HepG2 (cell line): ENCODE measurements around the gene PRSS8. TPM values are rescaled to one million over a fixed set of nuclear protein-coding genes. Genes with fewer than 3 reads are reported as not detected.

ENCODE experiments used
- CBFB ChIP-seq: sonication (generic); formaldehyde crosslinking; IDR thresholded peaks from 2 replicates; pipeline ENCODE4 v1.4.0; 2020; ENCODE audit warnings: missing genetic modification reagents
- CHD2 ChIP-seq: IDR thresholded peaks from 2 replicates; pipeline ENCODE4 v1.6.1; 2011; ENCODE audit warnings: low read depth, low read length, improper control_type of control experiment
- GFI1 ChIP-seq: sonication (generic); formaldehyde crosslinking; IDR thresholded peaks from 2 replicates; pipeline ENCODE4 v1.5.0; 2020; ENCODE audit warnings: missing genetic modification reagents, mild to moderate bottlenecking, borderline replicate concordance
- HDAC1 ChIP-seq: sonication (generic); formaldehyde crosslinking; IDR thresholded peaks from 2 replicates; pipeline ENCODE4 v1.5.1; 2020; ENCODE audit warnings: mild to moderate bottlenecking, missing genetic modification reagents
- MAZ ChIP-seq, 2 experiments: sonication (generic) in 1 of 2; formaldehyde crosslinking in 1 of 2; IDR thresholded peaks; 2 replicates each; pipeline versions ENCODE4 v1.5.0 to v1.6.1; 2012 to 2020; ENCODE audit warnings: low read depth in 2 of 2, mild to moderate bottlenecking in 2 of 2, borderline replicate concordance in 1 of 2, improper control_type of control experiment in 1 of 2, low read length in 1 of 2, missing genetic modification reagents in 1 of 2, moderate library complexity in 1 of 2
- MTF1 ChIP-seq: sonication (generic); formaldehyde crosslinking; IDR thresholded peaks from 2 replicates; pipeline ENCODE4 v1.5.0; 2020; ENCODE audit warnings: missing genetic modification reagents
- SAFB2 ChIP-seq: sonication (generic); formaldehyde crosslinking; IDR thresholded peaks from 2 replicates; pipeline ENCODE4 v1.5.1; 2020; ENCODE audit warnings: missing genetic modification reagents, low read depth, mild to moderate bottlenecking, borderline replicate concordance
- SRSF1 ChIP-seq: fragments of 200-400 bp; formaldehyde crosslinking; optimal IDR thresholded peaks from 2 replicates; pipeline ENCODE3; 2017; ENCODE audit warnings: mild to moderate bottlenecking, low read depth, low read length, moderate library complexity
- SUZ12 ChIP-seq: fragments of 150-350 bp; IDR thresholded peaks from 2 replicates; pipeline ENCODE4 v1.6.1; 2014; ENCODE audit warnings: low read depth, low read length
- YEATS2 ChIP-seq: sonication (generic); formaldehyde crosslinking; IDR thresholded peaks from 2 replicates; pipeline ENCODE4 v1.4.0; 2020; ENCODE audit warnings: missing genetic modification reagents, borderline replicate concordance
- ZFP82 ChIP-seq: sonication (generic); formaldehyde crosslinking; IDR thresholded peaks from 2 replicates; pipeline ENCODE4 v1.5.1; 2020; ENCODE audit warnings: mild to moderate bottlenecking, missing genetic modification reagents, borderline replicate concordance
- ZFP91 ChIP-seq: sonication (generic); formaldehyde crosslinking; IDR thresholded peaks from 2 replicates; pipeline ENCODE4 v1.9.0; 2022; ENCODE audit warnings: missing genetic modification reagents, mild to moderate bottlenecking, borderline replicate concordance
- ZNF142 ChIP-seq: sonication (generic); formaldehyde crosslinking; IDR thresholded peaks from 2 replicates; pipeline ENCODE4 v1.4.0; 2020; ENCODE audit warnings: missing genetic modification reagents
- ZNF326 ChIP-seq: sonication (generic); formaldehyde crosslinking; IDR thresholded peaks from 2 replicates; pipeline ENCODE4 v1.4.0; 2020; ENCODE audit warnings: missing genetic modification reagents, borderline replicate concordance
- ZNF460 ChIP-seq: sonication (generic); formaldehyde crosslinking; IDR thresholded peaks from 2 replicates; pipeline ENCODE4 v1.5.1; 2020; ENCODE audit warnings: missing genetic modification reagents, mild to moderate bottlenecking, borderline replicate concordance
- polyA plus RNA-seq, 8 experiments: library from polyadenylated mRNA; depleted of rRNA in 3 of 8; stranded (reverse) in 7 of 8; unstranded in 1 of 8; fragments of >200 nt; fragmentation: Illumina TruSeq in 4 of 8; extraction: Trizol in 4 of 8; gene quantifications; 2 replicates each; pipeline versions ENCODE4 v1.2.1 to v1.2.3, GENCODE V29; 2011 to 2016; ENCODE audit warnings: low read depth in 4 of 8, missing spikeins in 1 of 8, mixed read lengths in 1 of 8; ENCODE audit not compliant: insufficient read depth in 1 of 8
- total RNA-seq, 5 experiments: library from RNA; depleted of rRNA; stranded (reverse); fragments of >200 nt; fragmentation: Illumina TruSeq; extraction: Trizol; gene quantifications; 2 replicates each; pipeline ENCODE4 v1.2.3, GENCODE V29; 2016; ENCODE audit warnings: low read depth in 1 of 5
- TF ChIP-seq, protein P1 (sequence below): sonication (generic); formaldehyde crosslinking; IDR thresholded peaks from 2 replicates; pipeline ENCODE4; 2020; ENCODE audit warnings: missing genetic modification reagents, mild to moderate bottlenecking, borderline replicate concordance
- TF ChIP-seq, protein P2 (sequence below): sonication (generic); formaldehyde crosslinking; IDR thresholded peaks from 2 replicates; pipeline ENCODE4 v1.5.0; 2020; ENCODE audit warnings: missing genetic modification reagents, mild to moderate bottlenecking, borderline replicate concordance

The PRSS8 gene
- total and polyA plus RNA-seq, 2 of the 13 experiments (the other 11 are each of a cell fraction or from before 2014, with no cell fraction given) = 2.6 to 7.2 TPM

DNA sequence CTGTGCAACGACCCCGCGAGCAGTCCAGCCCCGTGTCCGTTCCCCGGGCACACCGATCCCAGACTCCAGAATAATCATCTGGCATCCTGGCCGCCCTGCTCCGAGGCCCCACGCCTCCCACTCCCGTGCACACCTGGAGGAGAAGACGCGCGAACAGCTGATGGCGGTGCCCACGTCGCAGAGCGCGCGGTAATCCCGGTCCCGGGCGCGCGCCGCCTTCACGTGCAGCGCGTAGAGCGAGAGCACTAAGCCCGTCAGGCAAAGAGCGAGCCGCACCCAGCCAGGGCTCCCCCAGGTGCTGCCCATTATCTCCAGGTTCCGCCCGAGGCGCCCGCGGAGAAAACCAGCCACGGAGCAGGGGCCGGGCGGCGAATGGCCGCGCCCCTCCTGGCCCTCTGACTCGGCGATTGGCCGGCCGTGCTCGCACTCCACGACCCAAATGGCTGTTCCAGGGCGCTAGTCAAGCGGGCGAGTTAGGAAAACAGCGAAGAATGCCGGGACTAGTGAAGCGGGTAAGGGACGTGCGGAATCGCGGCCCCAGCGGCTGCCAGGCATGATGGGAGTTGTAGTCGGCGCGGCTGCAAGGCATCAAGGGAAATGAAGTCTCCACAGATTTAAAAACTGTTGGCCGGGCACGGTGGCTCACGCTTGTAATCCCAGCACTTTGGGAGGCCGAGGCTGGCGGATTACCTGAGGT is 41.0 kb downstream of the PRSS8 start, which contains the start of gene VKORC1 (continued):
- peak; percentile 40 for TF ChIP-seq SRSF1
- TF ChIP-seq HDAC1 (CRISPR knock-in tag) = peak; percentile 96
- TF ChIP-seq YEATS2 (CRISPR knock-in tag) = peak; percentile 95
- TF ChIP-seq MAZ (IDR thresholded peaks at IDR 0.05; ENCODE audit: borderline replicate concordance, low read depth, low read length) = no peak
- peak; percentile 91 for TF ChIP-seq MAZ (CRISPR knock-in tag; IDR thresholded peaks at IDR 0.05; ENCODE audit: low read depth)
- TF ChIP-seq, protein P1, sequence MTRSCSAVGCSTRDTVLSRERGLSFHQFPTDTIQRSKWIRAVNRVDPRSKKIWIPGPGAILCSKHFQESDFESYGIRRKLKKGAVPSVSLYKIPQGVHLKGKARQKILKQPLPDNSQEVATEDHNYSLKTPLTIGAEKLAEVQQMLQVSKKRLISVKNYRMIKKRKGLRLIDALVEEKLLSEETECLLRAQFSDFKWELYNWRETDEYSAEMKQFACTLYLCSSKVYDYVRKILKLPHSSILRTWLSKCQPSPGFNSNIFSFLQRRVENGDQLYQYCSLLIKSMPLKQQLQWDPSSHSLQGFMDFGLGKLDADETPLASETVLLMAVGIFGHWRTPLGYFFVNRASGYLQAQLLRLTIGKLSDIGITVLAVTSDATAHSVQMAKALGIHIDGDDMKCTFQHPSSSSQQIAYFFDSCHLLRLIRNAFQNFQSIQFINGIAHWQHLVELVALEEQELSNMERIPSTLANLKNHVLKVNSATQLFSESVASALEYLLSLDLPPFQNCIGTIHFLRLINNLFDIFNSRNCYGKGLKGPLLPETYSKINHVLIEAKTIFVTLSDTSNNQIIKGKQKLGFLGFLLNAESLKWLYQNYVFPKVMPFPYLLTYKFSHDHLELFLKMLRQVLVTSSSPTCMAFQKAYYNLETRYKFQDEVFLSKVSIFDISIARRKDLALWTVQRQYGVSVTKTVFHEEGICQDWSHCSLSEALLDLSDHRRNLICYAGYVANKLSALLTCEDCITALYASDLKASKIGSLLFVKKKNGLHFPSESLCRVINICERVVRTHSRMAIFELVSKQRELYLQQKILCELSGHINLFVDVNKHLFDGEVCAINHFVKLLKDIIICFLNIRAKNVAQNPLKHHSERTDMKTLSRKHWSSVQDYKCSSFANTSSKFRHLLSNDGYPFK = peak; percentile 82; the same call in 1 of the 2 replicates
- peak; percentile 98 for TF ChIP-seq ZNF460
- peak; percentile 90 for TF ChIP-seq ZNF142
- peak; percentile 84 for TF ChIP-seq CBFB (CRISPR knock-in tag)
- TF ChIP-seq, protein P2, sequence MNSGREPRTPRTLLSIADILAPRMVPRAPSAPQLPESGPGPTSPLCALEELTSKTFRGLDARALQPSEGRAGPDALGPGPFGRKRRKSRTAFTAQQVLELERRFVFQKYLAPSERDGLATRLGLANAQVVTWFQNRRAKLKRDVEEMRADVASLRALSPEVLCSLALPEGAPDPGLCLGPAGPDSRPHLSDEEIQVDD (CRISPR knock-in tag) = 0 out of 2 replicates have a peak, but pooled peaks have one; percentile 41
- peak; percentile 87 for TF ChIP-seq MTF1 (CRISPR knock-in tag)
- TF ChIP-seq GFI1 (CRISPR knock-in tag) = 0 out of 2 replicates have a peak, but pooled peaks have one; percentile 47
- peak; percentile 89 for TF ChIP-seq SUZ12
- 0 out of 2 replicates have a peak, but pooled peaks have one; percentile 15 for TF ChIP-seq ZFP82 (CRISPR knock-in tag)
- TF ChIP-seq ZFP91 (CRISPR knock-in tag) = peak; percentile 89
- TF ChIP-seq SAFB2 = peak; percentile 29; the same call in 1 of the 2 replicates
- peak; percentile 51; the same call in 1 of the 2 replicates for TF ChIP-seq CHD2
- TF ChIP-seq ZNF326 (CRISPR knock-in tag) = peak; percentile 14; the same call in 1 of the 2 replicates
